Right lobe of liver (tissue), 4 donors: ENCODE measurements around the gene MGA.

Experiments used
- CTCF ChIP-seq, 4 donors: fragments of 200-600 bp in 3 of 4; fragments of 450-650 bp in 1 of 4; IDR thresholded peaks; one replicate each; pipeline versions ENCODE4 v1.5.1 to v1.8.0; 2016 to 2022; ENCODE audit warnings: antibody characterized with exemption in 4 of 4, mild to moderate bottlenecking in 2 of 4
- POLR2A ChIP-seq: fragments of 450-650 bp; IDR thresholded peaks from one replicate; pipeline ENCODE4 v1.6.1; 2017; ENCODE audit warnings: antibody characterized with exemption, mild to moderate bottlenecking
- donor health status: DM: no; HTN: no; CAD: no.
- donor health status: DM: no; HTN: no; CAD: no.
- donor health status: DM: no; HTN: yes; CAD: no.

GRCh38 chr15:41648770-41649169 is 11.4 kb upstream of the MGA start:
- TF ChIP-seq CTCF (IDR thresholded peaks at IDR 0.05) (no peak), POLR2A (no peak)
